Stimulated activated CD8-positive, alpha-beta memory T cell treated with anti-CD3 and anti-CD28 coated beads, Interleukin-12 subunit alpha, Interleukin-12 subunit beta, amount 100 ng/mL, for 1 hour (primary cell): Measurements from ENCODE around the gene AADAT.
"Not testable (repeated sequence)": the region's sequence is repeated elsewhere in the genome, so short reads cannot be mapped to it uniquely, and the experiment has no call there.

Source experiments
- DNase-seq: peaks from one replicate; pipeline ENCODE4 v3.0.0-alpha.2; 2020; ENCODE audit warnings: low read depth

The AADAT gene

GRCh38 chr4:170089274-170089667 lies 485 bp downstream of the AADAT start:
- no peak for DNase-seq

GRCh38 chr4:170088716-170089115 lies 1.0 kb downstream of the AADAT start:
- DNase-seq = no peak

GRCh38 chr4:170087163-170087700 lies 2.5 kb downstream of the AADAT start:
- DNase-seq = no peak

GRCh38 chr4:170083541-170083940 lies 6.2 kb downstream of the AADAT start:
- no peak for DNase-seq

GRCh38 chr4:170080496-170080895 lies 9.3 kb downstream of the AADAT start:
- DNase-seq = no peak

- DNase-seq = no peak
Measured at GRCh38 chr4:170079981-170080380, 9.8 kb downstream of the AADAT start.

GRCh38 chr4:170071196-170071595 lies 18.6 kb downstream of the AADAT start:
- no peak for DNase-seq

- DNase-seq = no peak
Measured at GRCh38 chr4:170068438-170069128, 21.2 kb downstream of the AADAT start.

GRCh38 chr4:170059421-170059820 lies 30.3 kb downstream of the AADAT start:
- DNase-seq = no peak

- DNase-seq = no peak
Measured at GRCh38 chr4:170058826-170059225, 30.9 kb downstream of the AADAT start.

- DNase-seq = no peak
Measured at GRCh38 chr4:170057866-170058265, 31.9 kb downstream of the AADAT start.

- DNase-seq = no peak
Measured at GRCh38 chr4:170052919-170053318, 36.8 kb downstream of the AADAT start.

GRCh38 chr4:170051402-170051801 lies 38.4 kb downstream of the AADAT start:
- no peak for DNase-seq

- DNase-seq = no peak
Measured at GRCh38 chr4:170049766-170050165, 40.0 kb downstream of the AADAT start.

GRCh38 chr4:170047771-170048354 lies 41.9 kb downstream of the AADAT start:
- peak; percentile 42 for DNase-seq

- DNase-seq = not testable (repeated sequence)
Measured at GRCh38 chr4:170046156-170046555, 43.6 kb downstream of the AADAT start.

- no peak for DNase-seq
Measured at GRCh38 chr4:170040031-170040680, 49.6 kb downstream of the AADAT start.

GRCh38 chr4:170038769-170039168 lies 51.0 kb downstream of the AADAT start:
- DNase-seq = no peak

GRCh38 chr4:170038232-170038631 lies 51.5 kb downstream of the AADAT start:
- DNase-seq = no peak

GRCh38 chr4:170037481-170037880 lies 52.3 kb downstream of the AADAT start:
- DNase-seq = no peak

- no peak for DNase-seq
Measured at GRCh38 chr4:170035845-170036244, 53.9 kb downstream of the AADAT start.

- no peak for DNase-seq
Measured at GRCh38 chr4:170035231-170035630, 54.5 kb downstream of the AADAT start.

GRCh38 chr4:170033999-170034398 lies 55.8 kb downstream of the AADAT start:
- no peak for DNase-seq
